Ishikawa (cell line): Measurements from ENCODE around the gene BRICD5.

ENCODE experiments used
- CEBPB ChIP-seq: IDR thresholded peaks from 2 replicates; pipeline ENCODE4 v1.6.1; 2012
- CREB1 ChIP-seq: IDR thresholded peaks from 2 replicates; pipeline ENCODE4 v1.6.1; 2012; ENCODE audit warnings: low read depth
- EGR1 ChIP-seq: IDR thresholded peaks from 2 replicates; pipeline ENCODE4 v1.6.1; 2012
- EP300 ChIP-seq: IDR thresholded peaks from 2 replicates; pipeline ENCODE4 v1.6.1; 2012; ENCODE audit warnings: borderline replicate concordance
- MAX ChIP-seq: IDR thresholded peaks from 2 replicates; pipeline ENCODE4 v1.6.1; 2012
- RAD21 ChIP-seq: IDR thresholded peaks from 2 replicates; pipeline ENCODE4 v1.6.1; 2012; ENCODE audit warnings: low read depth
- REST ChIP-seq: IDR thresholded peaks from 2 replicates; pipeline ENCODE4 v1.6.1; 2012; ENCODE audit warnings: low read depth, mild to moderate bottlenecking
- TAF1 ChIP-seq: IDR thresholded peaks from 2 replicates; pipeline ENCODE4 v1.6.1; 2012; ENCODE audit warnings: low read depth, mild to moderate bottlenecking
- TCF12 ChIP-seq: IDR thresholded peaks from 2 replicates; pipeline ENCODE4 v1.6.1; 2012; ENCODE audit warnings: low read depth
- TEAD4 ChIP-seq: IDR thresholded peaks from 2 replicates; pipeline ENCODE4 v1.6.1; 2012
- YY1 ChIP-seq: IDR thresholded peaks from 2 replicates; pipeline ENCODE4 v1.6.1; 2012; ENCODE audit warnings: low read depth

GRCh38 chr16:2184346-2184745 is 26.3 kb downstream of the BRICD5 start:
- no peak for TF ChIP-seq YY1
- no peak for TF ChIP-seq REST
- no peak for TF ChIP-seq CEBPB
- no peak for TF ChIP-seq MAX
- TF ChIP-seq RAD21 = no peak
- no peak for TF ChIP-seq TCF12
- no peak for TF ChIP-seq TAF1
- TF ChIP-seq EGR1 = no peak
- TF ChIP-seq CREB1 = no peak
- no peak for TF ChIP-seq EP300
- TF ChIP-seq TEAD4 = no peak
